GM19023 (cell line): ENCODE data around the gene RNF138.
"Not testable (repeated sequence)": the region's sequence is repeated elsewhere in the genome, so short reads cannot be mapped to it uniquely, and the experiment has no call there.

Experiments
- ATAC-seq: cut with Tn5 transposase; IDR thresholded peaks from one replicate; pipeline ENCODE4 v1.9.1; 2021; ENCODE audit warnings: mild to moderate bottlenecking, moderate library complexity; ENCODE audit not compliant: unreplicated experiment

RNF138 gene

GRCh38 chr18:32091724-32092421, at the start of gene RNF138:
Gene RNF138, plus strand, starts transcription at chr18:32091874. Its CDS starts 903 bp downstream, at chr18:32092777.
- ATAC-seq: peak; percentile 62

GRCh38 chr18:32042337-32042736, 49.3 kb upstream of the RNF138 start:
- ATAC-seq: no peak

- peak; percentile 48 for ATAC-seq
Measured at GRCh38 chr18:32048507-32049091, 43.1 kb upstream of the RNF138 start.

GRCh38 chr18:32049393-32050171, 42.1 kb upstream of the RNF138 start:
- peak; percentile 31 for ATAC-seq

- no peak for ATAC-seq
Measured at GRCh38 chr18:32056613-32057358, 34.9 kb upstream of the RNF138 start.

GRCh38 chr18:32057624-32058165, 34.0 kb upstream of the RNF138 start:
- no peak for ATAC-seq

- ATAC-seq: no peak
Measured at GRCh38 chr18:32060026-32060425, 31.6 kb upstream of the RNF138 start.

- ATAC-seq: no peak
Measured at GRCh38 chr18:32067375-32068167, 24.1 kb upstream of the RNF138 start.

- ATAC-seq: no peak
Measured at GRCh38 chr18:32072321-32072720, 19.4 kb upstream of the RNF138 start.

- no peak for ATAC-seq
Measured at GRCh38 chr18:32074206-32074605, 17.5 kb upstream of the RNF138 start.

- no peak for ATAC-seq
Measured at GRCh38 chr18:32078845-32079244, 12.8 kb upstream of the RNF138 start.

- ATAC-seq: no peak
Measured at GRCh38 chr18:32081881-32082280, 9.8 kb upstream of the RNF138 start.

GRCh38 chr18:32083781-32084180, 7.9 kb upstream of the RNF138 start:
- no peak for ATAC-seq

GRCh38 chr18:32086881-32087280, 4.8 kb upstream of the RNF138 start:
- ATAC-seq: no peak

- ATAC-seq: not testable (repeated sequence)
Measured at GRCh38 chr18:32090831-32091230, 843 bp upstream of the RNF138 start.

GRCh38 chr18:32091325-32091723, 350 bp upstream of the RNF138 start:
- no peak for ATAC-seq

- ATAC-seq: peak; percentile 79
Measured at GRCh38 chr18:32092422-32093101, 888 bp downstream of the RNF138 start.

GRCh38 chr18:32093102-32093511, 1.4 kb downstream of the RNF138 start:
- peak; percentile 28 for ATAC-seq

GRCh38 chr18:32093523-32093922, 1.8 kb downstream of the RNF138 start:
- no peak for ATAC-seq
